IPS-NIHi11 (cell line): Measurements from ENCODE around the gene NRP1.
A peak's percentile ranks its signal among the peaks of the same experiment; 100 is the strongest.

Experiments
- DNase-seq: peaks from one replicate; pipeline ENCODE4 v3.0.0; 2012; ENCODE audit warnings: mixed read lengths, low spot score

Gene NRP1

GRCh38 chr10:33290321-33291052, 44.0 kb downstream of the NRP1 start:
- DNase-seq: no peak

- DNase-seq: no peak
Observed at GRCh38 chr10:33289776-33290175, 44.7 kb downstream of the NRP1 start.

GRCh38 chr10:33288127-33288526, 46.3 kb downstream of the NRP1 start:
- DNase-seq: no peak

- no peak for DNase-seq
Observed at GRCh38 chr10:33287112-33287511, 47.4 kb downstream of the NRP1 start.

GRCh38 chr10:33286157-33286934, 48.1 kb downstream of the NRP1 start:
- DNase-seq: no peak

- DNase-seq: no peak
Observed at GRCh38 chr10:33284945-33285344, 49.5 kb downstream of the NRP1 start.

- no peak for DNase-seq
Observed at GRCh38 chr10:33279811-33280602, 54.5 kb downstream of the NRP1 start.

- no peak for DNase-seq
Observed at GRCh38 chr10:33279276-33279675, 55.2 kb downstream of the NRP1 start.

GRCh38 chr10:33278198-33278597, 56.3 kb downstream of the NRP1 start:
- DNase-seq: no peak

- DNase-seq: no peak
Observed at GRCh38 chr10:33277135-33277536, 57.3 kb downstream of the NRP1 start.

GRCh38 chr10:33276282-33276923, 58.1 kb downstream of the NRP1 start:
- DNase-seq: no peak

GRCh38 chr10:33274096-33274785, 60.2 kb downstream of the NRP1 start:
- DNase-seq: no peak

- DNase-seq: peak; percentile 45
Observed at GRCh38 chr10:33273295-33274002, 61.0 kb downstream of the NRP1 start.

GRCh38 chr10:33272635-33273034, 61.8 kb downstream of the NRP1 start:
- no peak for DNase-seq

- no peak for DNase-seq
Observed at GRCh38 chr10:33271969-33272583, 62.4 kb downstream of the NRP1 start.

GRCh38 chr10:33270971-33271370, 63.5 kb downstream of the NRP1 start:
- DNase-seq: no peak

GRCh38 chr10:33267708-33268107, 66.8 kb downstream of the NRP1 start:
- no peak for DNase-seq

GRCh38 chr10:33265621-33266020, 68.8 kb downstream of the NRP1 start:
- DNase-seq: no peak

GRCh38 chr10:33263453-33263852, 71.0 kb downstream of the NRP1 start:
- DNase-seq: no peak

- no peak for DNase-seq
Observed at GRCh38 chr10:33262871-33263270, 71.6 kb downstream of the NRP1 start.
